ENCODE measurements around the gene FBXO21. TPM values are rescaled to one million over a fixed set of nuclear protein-coding genes. Genes with fewer than 3 reads are reported as not detected.

FBXO21 gene
- total and polyA plus RNA-seq, 2 donors (not counting 1 experiment from before 2014, with no cell fraction given), result 31.3 to 81.3 TPM

DNA sequence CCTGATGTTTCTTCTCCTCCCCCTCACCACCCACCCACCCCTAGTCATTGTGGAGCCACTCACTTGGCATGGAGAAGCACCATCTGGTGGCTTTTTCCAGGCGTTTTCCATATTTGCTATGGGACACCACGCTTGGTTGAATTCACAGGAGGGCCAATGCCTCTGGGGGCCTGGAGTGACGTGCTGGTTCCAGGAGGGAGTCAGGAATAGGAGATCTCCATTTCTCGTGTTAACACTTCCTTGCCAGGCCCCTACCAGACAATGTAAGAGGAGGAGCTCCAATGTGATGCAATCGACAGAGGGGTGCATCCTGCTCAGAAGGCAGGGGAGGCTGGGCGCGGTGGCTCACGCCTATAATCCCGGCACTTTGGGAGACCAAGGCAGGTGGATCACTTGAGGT, 69.5 kb downstream of the FBXO21 start:
- no peaks in the 10 kb centered on the region for H3K9me3 ChIP-seq (ENCODE audit: control insufficient read depth, insufficient read depth, low read depth, low read length)
- H3K27ac ChIP-seq (ENCODE audit: insufficient read depth, low read length), result no peak overlapping the region
- no peak for DNase-seq (ENCODE audit: low read depth in 2 of 2)
- no peak for TF ChIP-seq EZH2 (IDR thresholded peaks at IDR 0.05; ENCODE audit: low read length, missing control alignments)
- TF ChIP-seq, protein P1, sequence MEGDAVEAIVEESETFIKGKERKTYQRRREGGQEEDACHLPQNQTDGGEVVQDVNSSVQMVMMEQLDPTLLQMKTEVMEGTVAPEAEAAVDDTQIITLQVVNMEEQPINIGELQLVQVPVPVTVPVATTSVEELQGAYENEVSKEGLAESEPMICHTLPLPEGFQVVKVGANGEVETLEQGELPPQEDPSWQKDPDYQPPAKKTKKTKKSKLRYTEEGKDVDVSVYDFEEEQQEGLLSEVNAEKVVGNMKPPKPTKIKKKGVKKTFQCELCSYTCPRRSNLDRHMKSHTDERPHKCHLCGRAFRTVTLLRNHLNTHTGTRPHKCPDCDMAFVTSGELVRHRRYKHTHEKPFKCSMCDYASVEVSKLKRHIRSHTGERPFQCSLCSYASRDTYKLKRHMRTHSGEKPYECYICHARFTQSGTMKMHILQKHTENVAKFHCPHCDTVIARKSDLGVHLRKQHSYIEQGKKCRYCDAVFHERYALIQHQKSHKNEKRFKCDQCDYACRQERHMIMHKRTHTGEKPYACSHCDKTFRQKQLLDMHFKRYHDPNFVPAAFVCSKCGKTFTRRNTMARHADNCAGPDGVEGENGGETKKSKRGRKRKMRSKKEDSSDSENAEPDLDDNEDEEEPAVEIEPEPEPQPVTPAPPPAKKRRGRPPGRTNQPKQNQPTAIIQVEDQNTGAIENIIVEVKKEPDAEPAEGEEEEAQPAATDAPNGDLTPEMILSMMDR (conservative IDR thresholded peaks at IDR 0.05 in 1 of 2, IDR thresholded peaks at IDR 0.05 in 1 of 2; ENCODE audit: low read depth in 1 of 2, low read length in 2 of 2), result no peak
- H4K20me1 ChIP-seq (ENCODE audit: control insufficient read depth, extremely low read depth, insufficient read depth, low read length), result no peaks in the 10 kb centered on the region
- no peaks in the 10 kb centered on the region for H3K79me2 ChIP-seq (ENCODE audit: control insufficient read depth, insufficient read depth, low read length)
- H3K27me3 ChIP-seq (ENCODE audit: control insufficient read depth, insufficient read depth, low read length), result no peaks in the 10 kb centered on the region
- no peaks in the 10 kb centered on the region for H3K36me3 ChIP-seq (ENCODE audit: control insufficient read depth, insufficient read depth, low read length)
- H3K4me3 ChIP-seq (replicated peaks in 1 of 4; ENCODE audit: control extremely low read depth in 1 of 4, insufficient read depth in 1 of 4, low read depth in 3 of 4, low read length in 4 of 4), result no peak overlapping the region
- no peak overlapping the region for H3K4me2 ChIP-seq (ENCODE audit: extremely low read depth, insufficient read depth, low read length)
- no peak overlapping the region for H2AFZ ChIP-seq (ENCODE audit: low read length)
- H3K9ac ChIP-seq (ENCODE audit: insufficient read depth, low read length), result no peak overlapping the region
- no peaks in the 10 kb centered on the region for H3K4me1 ChIP-seq (ENCODE audit: control insufficient read depth, extremely low read depth, insufficient read depth, low read length)

DNA sequence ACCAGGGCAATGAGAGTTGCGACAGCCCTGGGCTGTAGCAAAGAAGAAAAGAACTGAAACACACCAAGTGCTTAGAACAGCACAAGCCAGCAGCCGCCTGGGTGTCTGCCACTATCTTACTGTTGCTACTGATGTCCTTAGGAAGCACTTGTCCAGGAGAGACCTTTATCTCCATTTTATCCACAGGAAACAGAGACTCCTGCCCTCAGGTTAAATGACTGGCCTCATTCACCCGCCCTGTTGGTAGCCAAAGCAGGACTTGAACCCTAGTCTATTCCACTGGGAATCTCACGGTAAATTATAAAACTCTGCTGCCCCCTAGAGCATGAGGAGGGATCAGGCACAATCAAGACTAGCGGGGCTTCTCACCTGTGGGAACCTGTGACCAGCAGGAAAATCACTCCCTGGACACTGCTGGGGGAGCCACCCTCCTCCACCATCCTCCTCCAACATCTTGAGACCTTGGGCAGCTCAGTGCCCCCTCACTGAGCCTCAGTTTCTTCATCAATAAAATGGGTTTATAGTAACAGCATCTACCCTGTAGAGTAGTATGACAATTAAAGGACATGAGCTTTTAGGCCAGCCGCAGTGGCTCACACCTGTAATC, 70.6 kb downstream of the FBXO21 start:
- Histone ChIP-seq H3K4me3 (replicated peaks in 1 of 4; ENCODE audit: control extremely low read depth in 1 of 4, insufficient read depth in 1 of 4, low read depth in 3 of 4, low read length in 4 of 4) (no peak overlapping the region), H3K9ac (ENCODE audit: insufficient read depth, low read length) (no peak overlapping the region), H3K36me3 (ENCODE audit: control insufficient read depth, insufficient read depth, low read length) (no peaks in the 10 kb centered on the region), H3K4me1 (ENCODE audit: control insufficient read depth, extremely low read depth, insufficient read depth, low read length) (no peaks in the 10 kb centered on the region), H3K4me2 (ENCODE audit: extremely low read depth, insufficient read depth, low read length) (no peak overlapping the region), H3K27me3 (ENCODE audit: control insufficient read depth, insufficient read depth, low read length) (no peaks in the 10 kb centered on the region), H3K79me2 (ENCODE audit: control insufficient read depth, insufficient read depth, low read length) (no peaks in the 10 kb centered on the region), H2AFZ (ENCODE audit: low read length) (no peak overlapping the region), H4K20me1 (ENCODE audit: control insufficient read depth, extremely low read depth, insufficient read depth, low read length) (no peaks in the 10 kb centered on the region), H3K9me3 (ENCODE audit: control insufficient read depth, insufficient read depth, low read depth, low read length) (no peaks in the 10 kb centered on the region), H3K27ac (ENCODE audit: insufficient read depth, low read length) (no peak overlapping the region)
- DNase-seq (ENCODE audit: low read depth in 2 of 2), result no peak
- no peak for TF ChIP-seq EZH2 (IDR thresholded peaks at IDR 0.05; ENCODE audit: low read length, missing control alignments)
- TF ChIP-seq, protein P1 (conservative IDR thresholded peaks at IDR 0.05 in 1 of 2, IDR thresholded peaks at IDR 0.05 in 1 of 2; ENCODE audit: low read depth in 1 of 2, low read length in 2 of 2), result peak; percentile 44 to 62

DNA sequence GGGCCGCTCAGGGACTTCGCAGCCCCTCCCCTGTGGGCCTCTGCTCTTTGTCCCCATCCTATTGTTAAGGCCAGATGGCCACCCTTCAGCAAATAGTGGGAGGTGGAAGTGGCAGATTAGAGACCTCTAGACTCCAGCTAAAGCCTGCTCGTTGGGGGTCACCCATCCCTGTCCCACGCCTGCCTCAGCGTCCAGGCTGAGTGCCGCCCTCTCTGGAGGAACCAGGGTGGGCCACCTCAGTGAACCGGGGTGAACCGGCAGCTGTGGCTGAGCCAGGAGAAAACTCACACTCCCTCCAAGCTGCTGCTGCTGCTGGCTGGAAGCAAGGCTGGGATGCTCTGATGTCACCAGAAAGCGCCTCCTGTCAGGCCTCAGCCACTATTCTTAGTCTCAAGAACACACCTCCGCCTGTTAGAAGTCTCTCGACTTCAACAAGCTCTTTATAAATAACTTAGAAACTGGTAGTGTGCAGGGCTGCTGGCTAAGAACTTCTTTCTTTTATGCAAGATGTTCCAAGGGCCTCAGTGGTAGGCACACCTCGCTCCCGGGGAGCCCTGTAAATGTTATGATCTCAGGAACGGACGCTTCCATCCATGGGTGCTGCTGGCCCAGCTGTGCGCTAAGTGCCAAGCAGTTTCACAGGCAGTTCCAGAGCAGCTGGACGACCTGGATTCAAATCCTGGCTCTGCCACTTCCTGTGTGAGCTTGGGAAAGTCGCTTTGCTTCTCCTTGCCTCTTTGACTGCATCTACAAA, 71.3 kb downstream of the FBXO21 start:
- no peaks in the 10 kb centered on the region for H3K9me3 ChIP-seq (ENCODE audit: control insufficient read depth, insufficient read depth, low read depth, low read length)
- no peak overlapping the region for H2AFZ ChIP-seq (ENCODE audit: low read length)
- no peak for DNase-seq (ENCODE audit: low read depth in 2 of 2)
- H3K4me1 ChIP-seq (ENCODE audit: control insufficient read depth, extremely low read depth, insufficient read depth, low read length), result no peaks in the 10 kb centered on the region
- H3K79me2 ChIP-seq (ENCODE audit: control insufficient read depth, insufficient read depth, low read length), result no peaks in the 10 kb centered on the region
- no peaks in the 10 kb centered on the region for H3K36me3 ChIP-seq (ENCODE audit: control insufficient read depth, insufficient read depth, low read length)
- no peak overlapping the region for H3K4me2 ChIP-seq (ENCODE audit: extremely low read depth, insufficient read depth, low read length)
- no peak for TF ChIP-seq EZH2 (IDR thresholded peaks at IDR 0.05; ENCODE audit: low read length, missing control alignments)
- TF ChIP-seq, protein P1 (conservative IDR thresholded peaks at IDR 0.05 in 1 of 2, IDR thresholded peaks at IDR 0.05 in 1 of 2; ENCODE audit: low read depth in 1 of 2, low read length in 2 of 2), result no peak
- no peak overlapping the region for H3K27ac ChIP-seq (ENCODE audit: insufficient read depth, low read length)
- H3K27me3 ChIP-seq (ENCODE audit: control insufficient read depth, insufficient read depth, low read length), result no peaks in the 10 kb centered on the region
- H4K20me1 ChIP-seq (ENCODE audit: control insufficient read depth, extremely low read depth, insufficient read depth, low read length), result no peaks in the 10 kb centered on the region
- no peak overlapping the region for H3K9ac ChIP-seq (ENCODE audit: insufficient read depth, low read length)
- H3K4me3 ChIP-seq (replicated peaks in 1 of 4; ENCODE audit: control extremely low read depth in 1 of 4, insufficient read depth in 1 of 4, low read depth in 3 of 4, low read length in 4 of 4), result no peak overlapping the region
